IPS-18c (cell line): ENCODE measurements around the gene NDUFA3.

Experiments used
- H3K4me3 ChIP-seq: 2 replicates; pipeline ENCODE4 v1.7.0; 2013; ENCODE audit warnings: low read depth, mild to moderate bottlenecking, low read length, moderate library complexity; ENCODE audit not compliant: insufficient read depth
- H3K9me3 ChIP-seq: one replicate; pipeline ENCODE4 v1.6.1; 2013; ENCODE audit warnings: mild to moderate bottlenecking, low read length, moderate library complexity; ENCODE audit not compliant: control insufficient read depth, insufficient read depth

Gene NDUFA3

DNA sequence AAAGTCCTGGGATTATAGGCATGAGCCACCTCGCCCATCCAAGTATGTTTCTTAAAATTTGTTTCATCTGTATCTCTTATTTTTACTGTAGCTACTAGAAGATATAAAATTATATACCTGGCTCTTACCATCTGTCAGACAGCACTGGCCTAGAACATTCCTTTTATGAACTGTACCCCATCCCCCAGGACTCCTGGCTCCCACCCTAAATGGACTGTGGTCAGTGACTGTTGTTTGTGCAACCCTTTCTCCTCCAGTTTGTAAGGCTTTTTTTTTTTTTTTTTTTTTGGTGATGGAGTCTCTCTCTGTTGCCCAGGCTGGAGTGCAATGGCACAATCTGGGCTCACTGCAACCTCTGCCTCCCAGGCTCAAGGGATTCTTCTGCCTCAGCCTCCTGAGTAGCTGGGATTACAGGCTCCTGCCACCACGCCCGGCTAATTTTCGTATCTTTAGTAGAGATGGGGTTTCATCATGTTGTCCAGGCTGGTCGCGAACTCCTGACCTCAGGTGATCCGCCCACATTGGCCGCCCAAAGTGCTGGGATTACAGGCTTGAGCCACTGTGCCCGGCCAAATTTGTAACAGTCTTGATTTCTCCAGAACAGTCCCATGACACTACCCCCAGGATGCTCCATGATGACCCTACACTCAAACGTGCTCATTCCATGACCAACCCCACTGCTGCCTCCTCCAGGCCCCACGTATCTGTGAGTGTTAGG is 2.5 kb downstream of the NDUFA3 start:
- H3K4me3 ChIP-seq = no peak overlapping the region

DNA sequence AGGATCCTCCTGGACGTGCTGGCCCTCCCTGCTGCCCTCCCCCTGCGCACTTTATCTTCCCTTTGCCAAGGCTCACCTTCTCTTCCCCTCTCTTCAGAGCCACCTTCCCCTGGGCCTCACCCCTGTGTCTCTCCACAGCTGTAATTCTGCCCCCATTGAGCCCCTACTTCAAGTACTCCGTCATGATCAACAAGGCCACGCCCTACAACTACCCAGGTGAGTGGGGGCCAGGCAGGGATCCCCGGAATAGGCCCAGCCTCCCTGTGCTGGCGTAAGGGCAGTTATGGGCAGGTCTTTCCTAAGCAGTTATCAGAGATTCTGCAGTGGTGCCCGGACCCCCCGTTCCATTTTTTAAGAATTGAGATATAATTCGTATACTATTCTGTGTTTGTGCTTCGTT is 3.1 kb downstream of the NDUFA3 start:
- no peak overlapping the region for H3K4me3 ChIP-seq
- H3K9me3 ChIP-seq = no peaks in the 10 kb centered on the region

More for the DNA sequence above, 2.5 kb downstream of the NDUFA3 start:
- H3K9me3 ChIP-seq = no peaks in the 10 kb centered on the region

GRCh38 chr19:54106716-54107115 is 4.1 kb downstream of the NDUFA3 start:
- no peak overlapping the region for H3K4me3 ChIP-seq
- H3K9me3 ChIP-seq = no peaks in the 10 kb centered on the region

GRCh38 chr19:54107876-54108490 is 5.3 kb downstream of the NDUFA3 start:
- H3K4me3 ChIP-seq = no peak overlapping the region
- H3K9me3 ChIP-seq = no peaks in the 10 kb centered on the region

DNA sequence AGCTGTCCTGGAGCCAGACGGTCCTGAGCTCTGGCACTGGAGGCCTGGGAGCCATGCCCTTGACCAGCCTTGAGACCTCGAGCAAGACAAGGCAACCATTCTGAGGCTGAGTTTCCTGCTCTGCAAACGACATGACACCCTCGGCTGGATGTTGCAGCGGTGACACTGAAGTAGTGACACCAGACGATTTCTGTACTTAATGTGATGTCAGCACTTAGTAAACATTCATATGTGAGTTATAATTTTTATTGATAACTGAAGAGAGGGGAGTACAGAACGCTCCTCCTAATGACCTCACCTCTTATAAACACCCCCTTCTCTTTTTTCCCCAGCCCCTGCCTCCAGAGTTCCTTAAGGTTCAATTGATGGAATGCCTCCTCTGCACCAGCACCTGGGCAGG is 5.8 kb downstream of the NDUFA3 start:
- no peak overlapping the region for H3K4me3 ChIP-seq
- H3K9me3 ChIP-seq = no peaks in the 10 kb centered on the region

DNA sequence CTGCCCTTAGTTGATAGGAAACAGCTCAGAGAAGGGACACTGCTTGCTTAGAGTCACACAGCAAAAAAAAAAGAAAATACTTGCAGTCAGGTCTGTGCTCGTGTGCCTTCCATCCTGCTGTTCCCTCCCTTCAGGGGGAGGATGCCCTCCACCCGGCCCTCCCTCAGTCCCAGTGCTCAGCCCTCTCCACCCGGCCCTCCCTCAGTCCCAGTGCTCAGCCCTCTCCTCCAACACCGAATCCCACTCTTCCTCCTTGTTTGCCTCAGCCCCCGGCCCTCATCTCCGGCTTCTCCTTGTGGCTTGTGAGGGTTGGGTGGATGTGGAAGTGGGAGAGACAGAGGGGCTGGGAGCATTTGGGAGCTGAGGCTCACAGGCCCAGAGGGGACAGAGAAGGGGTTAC is 7.0 kb downstream of the NDUFA3 start:
- Histone ChIP-seq H3K9me3 (no peaks in the 10 kb centered on the region), H3K4me3 (no peak overlapping the region)

DNA sequence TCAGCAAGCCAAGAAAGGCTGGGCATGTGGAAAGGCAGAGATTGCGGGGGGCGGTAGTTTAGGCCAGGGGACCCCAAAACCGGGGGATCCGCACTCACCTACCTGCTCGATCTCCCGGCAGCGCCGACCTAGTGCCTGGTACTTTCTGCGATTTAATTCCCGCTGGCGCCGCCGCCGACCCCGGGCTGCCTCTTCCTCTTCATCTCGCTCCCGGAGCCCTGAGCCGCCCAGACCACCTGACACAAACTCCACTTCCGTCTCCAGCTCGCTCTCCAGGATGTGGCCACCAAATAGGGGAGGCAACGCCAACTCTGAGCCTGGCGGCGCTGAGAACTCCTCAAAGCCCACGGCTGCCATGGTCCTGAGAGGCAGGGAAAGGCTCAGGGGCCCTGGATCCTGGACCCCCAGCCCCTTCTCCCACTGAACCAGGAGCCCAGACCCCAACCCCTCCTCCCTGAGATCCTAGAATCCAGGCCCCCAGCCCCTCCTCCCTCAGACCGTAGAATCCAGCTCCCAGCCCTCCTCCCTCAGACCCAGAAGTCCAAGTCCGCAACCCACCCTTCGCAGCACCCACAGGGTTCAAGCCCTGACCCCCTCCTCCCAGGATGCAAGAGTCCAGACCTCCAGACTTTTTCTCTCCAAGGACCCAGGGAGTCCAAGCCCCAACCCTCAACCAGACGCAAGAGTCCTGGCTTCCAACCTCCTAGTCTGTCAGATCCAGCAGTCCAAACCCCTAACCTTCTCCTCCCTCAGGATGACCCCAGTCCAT is 11.9 kb downstream of the NDUFA3 start:
- H3K9me3 ChIP-seq = no peaks in the 10 kb centered on the region

DNA sequence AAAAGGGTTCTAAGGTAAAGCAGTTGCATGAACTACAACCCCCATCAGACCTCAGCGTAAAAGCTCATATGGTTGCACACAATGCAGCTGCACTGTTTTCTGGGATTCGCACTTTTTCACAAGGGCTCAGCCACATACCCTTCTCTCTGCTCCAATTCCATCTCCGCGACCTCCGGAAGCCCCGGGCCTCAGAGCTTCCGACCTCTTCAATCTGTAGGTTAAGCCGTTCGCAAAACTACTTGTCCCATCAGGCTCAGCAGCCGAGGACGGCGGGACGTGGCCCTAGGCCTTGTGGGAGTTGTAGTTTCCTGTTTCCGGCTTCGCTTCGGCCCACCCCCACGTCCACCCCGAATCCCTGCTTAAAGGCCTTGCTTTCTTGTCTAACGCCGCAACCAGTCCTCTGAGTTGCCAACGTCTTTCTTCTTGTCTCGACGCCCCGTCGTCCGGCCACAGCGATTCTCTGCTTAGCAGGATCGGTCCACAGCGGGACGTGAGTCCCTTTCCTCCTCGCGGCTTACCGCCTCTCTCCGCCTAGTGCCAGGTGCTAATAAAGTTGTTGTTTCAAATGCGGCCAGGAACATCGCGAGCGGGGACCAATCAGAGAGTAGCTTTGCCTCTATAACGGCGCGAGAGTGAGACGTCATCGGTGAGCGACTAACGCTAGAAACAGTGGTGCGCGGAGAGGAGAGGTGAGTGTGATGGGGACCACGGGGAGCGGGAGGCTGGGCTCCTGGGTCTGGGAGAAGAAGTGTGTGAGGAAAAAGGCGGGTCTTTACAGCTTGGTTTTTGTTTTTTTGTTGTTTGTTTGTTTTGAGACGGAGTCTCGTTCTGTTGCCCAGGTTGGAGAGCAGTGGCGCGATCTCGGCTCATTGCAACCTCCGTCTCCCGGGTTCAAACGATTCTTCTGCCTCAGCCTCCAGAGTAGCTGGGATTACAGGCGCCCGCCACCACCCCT is 12.7 kb downstream of the NDUFA3 start, which contains the start of the genes PRPF31 and TFPT:
Gene PRPF31 (plus strand): TSS at position 646 of the 955 bp plus-strand sequence. CDS start 2,525 bp downstream, outside the sequence.
Gene TFPT (minus strand): TSS at position 549 of the 955 bp plus-strand sequence. CDS start 388 bp downstream, at position 161.
- peak within 1 kb of the TSS; percentile 87 for H3K4me3 ChIP-seq
- H3K9me3 ChIP-seq = no peaks in the 10 kb centered on the region

More for the DNA sequence above, 11.9 kb downstream of the NDUFA3 start:
- peak overlapping the region; percentile 87 for H3K4me3 ChIP-seq

DNA sequence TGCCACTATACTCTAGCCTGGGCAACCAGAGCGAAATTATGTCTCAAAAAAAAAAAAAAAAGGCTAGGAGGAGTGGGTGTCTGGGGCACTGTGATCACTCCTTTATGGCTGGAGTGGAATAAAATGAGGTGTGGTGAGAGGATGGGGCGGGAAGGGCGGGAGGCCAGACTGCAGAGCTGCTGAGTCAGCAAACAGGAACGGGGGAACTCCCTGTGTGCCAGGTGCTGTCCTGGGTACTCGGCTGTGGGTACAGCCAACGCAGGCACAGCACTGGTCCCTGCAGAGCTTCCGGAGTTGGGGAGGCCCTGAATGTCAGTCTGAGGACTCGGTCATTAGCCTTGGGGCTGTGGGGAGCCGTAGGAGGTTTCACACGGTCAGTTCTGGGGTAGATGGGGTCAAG is 18.6 kb downstream of the NDUFA3 start:
- Histone ChIP-seq H3K4me3 (no peak overlapping the region), H3K9me3 (no peaks in the 10 kb centered on the region)

DNA sequence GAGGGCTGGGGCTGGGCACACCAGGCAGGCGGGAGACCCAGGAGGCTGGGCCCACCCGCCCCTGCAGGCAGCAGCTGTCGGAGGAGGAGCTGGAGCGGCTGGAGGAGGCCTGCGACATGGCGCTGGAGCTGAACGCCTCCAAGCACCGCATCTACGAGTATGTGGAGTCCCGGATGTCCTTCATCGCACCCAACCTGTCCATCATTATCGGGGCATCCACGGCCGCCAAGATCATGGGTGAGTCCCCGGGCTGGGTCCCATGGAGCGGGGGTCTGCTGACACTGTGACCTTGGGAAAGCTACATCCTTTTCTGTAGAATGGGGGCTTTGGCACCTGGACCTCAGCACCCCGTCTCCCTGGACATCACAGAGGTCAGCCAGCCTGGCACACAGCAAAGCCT is 21.0 kb downstream of the NDUFA3 start:
- Histone ChIP-seq H3K9me3 (no peaks in the 10 kb centered on the region), H3K4me3 (no peak overlapping the region)

DNA sequence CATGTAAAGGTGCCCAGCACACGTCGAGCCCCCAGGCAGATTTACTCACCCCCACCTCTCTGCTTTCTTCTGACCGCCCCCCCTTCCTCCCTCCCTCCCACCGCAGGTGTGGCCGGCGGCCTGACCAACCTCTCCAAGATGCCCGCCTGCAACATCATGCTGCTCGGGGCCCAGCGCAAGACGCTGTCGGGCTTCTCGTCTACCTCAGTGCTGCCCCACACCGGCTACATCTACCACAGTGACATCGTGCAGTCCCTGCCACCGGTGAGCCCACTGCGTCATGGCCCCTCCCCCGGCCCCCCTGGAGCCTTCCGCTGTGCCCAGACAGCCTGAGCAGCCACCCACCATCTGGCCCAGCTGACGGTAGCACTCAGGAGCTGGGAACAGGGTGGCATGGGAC is 21.7 kb downstream of the NDUFA3 start:
- no peak overlapping the region for H3K4me3 ChIP-seq
- H3K9me3 ChIP-seq = no peaks in the 10 kb centered on the region

- no peaks in the 10 kb centered on the region for H3K9me3 ChIP-seq
These were observed 23.1 kb downstream of the NDUFA3 start for GRCh38 chr19:54125713-54126112.

DNA sequence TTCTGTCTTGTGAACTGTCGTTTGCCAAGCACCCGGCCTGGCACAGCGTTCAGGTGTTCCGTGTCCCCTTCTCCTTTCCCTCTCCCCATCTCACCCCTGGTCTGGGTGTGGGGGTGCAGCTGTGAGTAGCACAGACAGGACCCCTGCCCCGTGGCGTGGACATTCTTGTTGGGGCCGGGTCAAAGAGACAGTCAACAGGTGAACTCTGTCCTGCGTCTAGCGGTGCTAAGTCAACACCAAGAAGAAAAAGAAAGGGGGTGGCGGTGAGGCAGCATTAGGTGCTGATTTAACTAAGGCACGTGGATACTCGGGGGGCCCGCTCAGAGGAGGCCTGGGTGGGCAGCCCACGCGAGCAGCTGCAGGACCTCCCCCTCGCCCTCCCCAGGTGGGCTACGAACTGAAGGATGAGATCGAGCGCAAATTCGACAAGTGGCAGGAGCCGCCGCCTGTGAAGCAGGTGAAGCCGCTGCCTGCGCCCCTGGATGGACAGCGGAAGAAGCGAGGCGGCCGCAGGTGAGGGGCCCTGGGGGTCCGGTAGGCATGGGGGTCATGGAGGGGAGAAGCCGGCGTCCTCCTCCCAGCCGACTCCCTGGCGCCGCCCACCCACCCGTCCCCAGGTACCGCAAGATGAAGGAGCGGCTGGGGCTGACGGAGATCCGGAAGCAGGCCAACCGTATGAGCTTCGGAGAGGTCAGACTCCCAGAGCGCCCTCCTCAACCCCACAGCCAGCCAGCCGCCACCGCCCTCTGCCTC is 25.2 kb downstream of the NDUFA3 start:
- no peak overlapping the region for H3K4me3 ChIP-seq
- H3K9me3 ChIP-seq = no peaks in the 10 kb centered on the region

More at GRCh38 chr19:54125713-54126112, 23.1 kb downstream of the NDUFA3 start:
- H3K4me3 ChIP-seq = no peak overlapping the region

DNA sequence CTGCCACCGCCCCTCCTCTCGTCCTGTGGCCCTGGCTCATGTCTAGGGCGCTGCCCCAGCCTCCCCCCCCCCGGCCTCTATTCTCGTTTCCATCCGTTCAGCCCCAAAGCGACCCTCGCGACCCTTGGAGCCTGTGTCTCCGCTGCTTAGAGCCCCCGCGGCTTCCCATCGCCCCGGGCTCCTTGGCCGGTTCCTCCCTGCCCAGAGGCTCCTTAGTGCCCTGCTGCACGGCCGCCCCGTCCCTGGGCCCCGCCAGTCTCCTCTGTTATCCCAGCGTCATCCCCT is 25.7 kb downstream of the NDUFA3 start:
- no peak overlapping the region for H3K4me3 ChIP-seq
- H3K9me3 ChIP-seq = peaks cover 2% of the 10 kb centered on the region

- Histone ChIP-seq H3K4me3 (no peak overlapping the region), H3K9me3 (peaks cover 2% of the 10 kb centered on the region)
These were observed 26.4 kb downstream of the NDUFA3 start for GRCh38 chr19:54128796-54129616.

- Histone ChIP-seq H3K9me3 (peaks cover 2% of the 10 kb centered on the region), H3K4me3 (no peak overlapping the region)
These were observed 27.0 kb downstream of the NDUFA3 start for GRCh38 chr19:54129617-54129996.
